SK-N-SH treated with all-trans-retinoic acid at 6 μM for 48 hours (cell line): ENCODE measurements around the gene RPL19.

Experiments used
- ATAC-seq: fragments of 200-7000 bp; cut with Tn5 transposase; 3 replicates; pipeline ENCODE4 v1.9.1; 2020; ENCODE audit warnings: mild to moderate bottlenecking, moderate library complexity
- ARNTL ChIP-seq: fragments of 450-650 bp; formaldehyde crosslinking; IDR thresholded peaks from 2 replicates; pipeline ENCODE4 v1.5.0; 2020; ENCODE audit warnings: low read depth, mild to moderate bottlenecking, moderate library complexity, borderline replicate concordance
- BACH2 ChIP-seq: fragments of 250-450 bp; sonication (Bioruptor Pico); IDR thresholded peaks from 2 replicates; pipeline ENCODE4 v1.9.0; 2021; ENCODE audit warnings: mild to moderate bottlenecking, borderline replicate concordance
- CREB5 ChIP-seq: fragments of 250-450 bp; sonication (Bioruptor Pico); IDR thresholded peaks from 2 replicates; pipeline ENCODE4 v1.5.1; 2020; ENCODE audit warnings: low read depth, mild to moderate bottlenecking, moderate library complexity
- CSDC2 ChIP-seq: fragments of 250-450 bp; sonication (Bioruptor Pico); IDR thresholded peaks from 2 replicates; pipeline ENCODE4 v1.5.0; 2020; ENCODE audit warnings: mild to moderate bottlenecking, moderate library complexity
- ESRRG ChIP-seq: fragments of 250-450 bp; sonication (Bioruptor Pico); IDR thresholded peaks from 2 replicates; pipeline ENCODE4 v1.6.1; 2021; ENCODE audit warnings: mild to moderate bottlenecking
- GLIS3 ChIP-seq: fragments of 250-450 bp; sonication (Bioruptor Pico); IDR thresholded peaks from 2 replicates; pipeline ENCODE4 v1.5.0; 2020; ENCODE audit warnings: mild to moderate bottlenecking, moderate library complexity
- ISL1 ChIP-seq: fragments of 250-450 bp; sonication (Bioruptor Pico); IDR thresholded peaks from 2 replicates; pipeline ENCODE4 v2.1.2; 2022; ENCODE audit warnings: mild to moderate bottlenecking, moderate library complexity
- OSR1 ChIP-seq: fragments of 250-450 bp; sonication (Bioruptor Pico); IDR thresholded peaks from 2 replicates; pipeline ENCODE4 v1.8.0; 2022; ENCODE audit warnings: moderate library complexity, mild to moderate bottlenecking, inconsistent platforms
- POU6F1 ChIP-seq: fragments of 250-450 bp; sonication (Bioruptor Pico); IDR thresholded peaks from 2 replicates; pipeline ENCODE4 v1.8.0; 2021; ENCODE audit warnings: low read depth, mild to moderate bottlenecking, moderate library complexity, borderline replicate concordance
- PPARA ChIP-seq: fragments of 250-450 bp; sonication (Bioruptor Pico); IDR thresholded peaks from 2 replicates; pipeline ENCODE4 v1.5.0; 2020; ENCODE audit warnings: mild to moderate bottlenecking, borderline replicate concordance
- SNAI2 ChIP-seq: fragments of 250-450 bp; sonication (Bioruptor Pico); IDR thresholded peaks from 2 replicates; pipeline ENCODE4 v1.5.0; 2020; ENCODE audit warnings: mild to moderate bottlenecking, moderate library complexity
- TCF4 ChIP-seq: fragments of 250-450 bp; sonication (Bioruptor Pico); IDR thresholded peaks from 2 replicates; pipeline ENCODE4 v1.8.0; 2021; ENCODE audit warnings: mild to moderate bottlenecking, moderate library complexity, borderline replicate concordance
- TOX ChIP-seq: fragments of 250-450 bp; sonication (Bioruptor Pico); IDR thresholded peaks from 2 replicates; pipeline ENCODE4 v1.8.0; 2021; ENCODE audit warnings: mild to moderate bottlenecking, moderate library complexity, borderline replicate concordance
- TSHZ2 ChIP-seq: fragments of 250-450 bp; sonication (Bioruptor Pico); IDR thresholded peaks from 2 replicates; pipeline ENCODE4 v1.5.0; 2020; ENCODE audit warnings: mild to moderate bottlenecking, moderate library complexity
- ZC3H10 ChIP-seq: fragments of 250-450 bp; sonication (Bioruptor Pico); IDR thresholded peaks from 2 replicates; pipeline ENCODE4 v1.5.1; 2021; ENCODE audit warnings: mild to moderate bottlenecking, moderate library complexity
- ZFP3 ChIP-seq: fragments of 250-450 bp; sonication (Bioruptor Pico); IDR thresholded peaks from 2 replicates; pipeline ENCODE4 v1.5.0; 2020; ENCODE audit warnings: mild to moderate bottlenecking, moderate library complexity
- ZFP30 ChIP-seq: fragments of 450-650 bp; formaldehyde crosslinking; IDR thresholded peaks from 2 replicates; pipeline ENCODE4 v1.5.0; 2022; ENCODE audit warnings: mild to moderate bottlenecking, moderate library complexity
- ZNF565 ChIP-seq: fragments of 450-650 bp; formaldehyde crosslinking; conservative IDR thresholded peaks from 2 replicates; pipeline ENCODE4 v1.5.0; 2020; ENCODE audit warnings: low read depth, mild to moderate bottlenecking, moderate library complexity
- ZNF70 ChIP-seq: fragments of 450-650 bp; formaldehyde crosslinking; IDR thresholded peaks from 2 replicates; pipeline ENCODE4 v1.5.0; 2020; ENCODE audit warnings: mild to moderate bottlenecking, moderate library complexity
- ZNF8 ChIP-seq: fragments of 450-650 bp; formaldehyde crosslinking; IDR thresholded peaks from 2 replicates; pipeline ENCODE4 v1.5.0; 2020; ENCODE audit warnings: mild to moderate bottlenecking, moderate library complexity
- TF ChIP-seq, protein P1 (sequence below): fragments of 250-450 bp; sonication (Bioruptor Pico); IDR thresholded peaks from 2 replicates; pipeline ENCODE4 v1.8.0; 2020; ENCODE audit warnings: mild to moderate bottlenecking, moderate library complexity, borderline replicate concordance

RPL19 gene

GRCh38 chr17:39197380-39198185 is 2.5 kb upstream of the RPL19 start, which contains the start of gene CACNB1:
TSS of gene CACNB1 (minus strand) at chr17:39197669. CDS start at chr17:39197495, 174 bp downstream.
- peak; percentile 86 for ATAC-seq
- TF ChIP-seq ZNF565 (CRISPR knock-in tag) (no peak), BACH2 (CRISPR knock-in tag) (no peak), CSDC2 (CRISPR knock-in tag) (no peak), CREB5 (CRISPR knock-in tag) (no peak), ARNTL (CRISPR knock-in tag) (no peak), TCF4 (CRISPR knock-in tag) (no peak), SNAI2 (CRISPR knock-in tag) (no peak), GLIS3 (CRISPR knock-in tag) (no peak), ZNF70 (CRISPR knock-in tag) (no peak), ZC3H10 (CRISPR knock-in tag) (no peak), OSR1 (no peak)

GRCh38 chr17:39198186-39198566 is 1.9 kb upstream of the RPL19 start:
- TF ChIP-seq OSR1 (no peak), ARNTL (CRISPR knock-in tag) (no peak), ISL1 (CRISPR knock-in tag) (no peak)
- ATAC-seq: no peak

DNA sequence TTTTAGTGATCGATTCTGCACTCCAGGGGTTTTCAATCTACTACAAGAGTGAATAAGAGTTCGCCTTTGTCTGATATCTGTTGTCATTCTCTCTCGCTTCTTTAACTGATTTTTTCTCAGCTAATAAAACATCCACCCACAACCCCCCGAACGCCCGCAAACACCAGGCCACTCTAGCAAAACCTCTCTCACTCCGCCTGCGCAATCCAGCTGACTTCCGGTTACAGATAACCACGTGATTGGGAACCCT is 338 bp upstream of the RPL19 start:
- peak; percentile 52 for ATAC-seq
- no peak for TF ChIP-seq TOX
- no peak for TF ChIP-seq ZFP30
- TF ChIP-seq GLIS3 (CRISPR knock-in tag): no peak
- no peak for TF ChIP-seq POU6F1
- TF ChIP-seq OSR1: no peak
- no peak for TF ChIP-seq ZNF8 (CRISPR knock-in tag)
- TF ChIP-seq TSHZ2 (CRISPR knock-in tag): no peak
- TF ChIP-seq, protein P1, sequence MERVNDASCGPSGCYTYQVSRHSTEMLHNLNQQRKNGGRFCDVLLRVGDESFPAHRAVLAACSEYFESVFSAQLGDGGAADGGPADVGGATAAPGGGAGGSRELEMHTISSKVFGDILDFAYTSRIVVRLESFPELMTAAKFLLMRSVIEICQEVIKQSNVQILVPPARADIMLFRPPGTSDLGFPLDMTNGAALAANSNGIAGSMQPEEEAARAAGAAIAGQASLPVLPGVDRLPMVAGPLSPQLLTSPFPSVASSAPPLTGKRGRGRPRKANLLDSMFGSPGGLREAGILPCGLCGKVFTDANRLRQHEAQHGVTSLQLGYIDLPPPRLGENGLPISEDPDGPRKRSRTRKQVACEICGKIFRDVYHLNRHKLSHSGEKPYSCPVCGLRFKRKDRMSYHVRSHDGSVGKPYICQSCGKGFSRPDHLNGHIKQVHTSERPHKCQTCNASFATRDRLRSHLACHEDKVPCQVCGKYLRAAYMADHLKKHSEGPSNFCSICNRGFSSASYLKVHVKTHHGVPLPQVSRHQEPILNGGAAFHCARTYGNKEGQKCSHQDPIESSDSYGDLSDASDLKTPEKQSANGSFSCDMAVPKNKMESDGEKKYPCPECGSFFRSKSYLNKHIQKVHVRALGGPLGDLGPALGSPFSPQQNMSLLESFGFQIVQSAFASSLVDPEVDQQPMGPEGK: no peak
- TF ChIP-seq ESRRG: no peak
- no peak for TF ChIP-seq SNAI2 (CRISPR knock-in tag)
- TF ChIP-seq PPARA (CRISPR knock-in tag): no peak
- TF ChIP-seq CSDC2 (CRISPR knock-in tag): no peak
- TF ChIP-seq CREB5 (CRISPR knock-in tag): no peak
- TF ChIP-seq ZNF70 (CRISPR knock-in tag): no peak
- no peak for TF ChIP-seq ZNF565 (CRISPR knock-in tag)
- no peak for TF ChIP-seq TCF4 (CRISPR knock-in tag)
- no peak for TF ChIP-seq ZFP3
